Inferior parietal cortex (tissue), 1 donor: Measurements from ENCODE around the gene CPD.
"Not testable (repeated sequence)": the region's sequence is repeated elsewhere in the genome, so short reads cannot be mapped to it uniquely, and the experiment has no call there.

Experiments used
- DNase-seq: peaks from one replicate; pipeline ENCODE4 v3.0.0-alpha.2; 2016; ENCODE audit errors: extremely low spot score

The CPD gene

DNA sequence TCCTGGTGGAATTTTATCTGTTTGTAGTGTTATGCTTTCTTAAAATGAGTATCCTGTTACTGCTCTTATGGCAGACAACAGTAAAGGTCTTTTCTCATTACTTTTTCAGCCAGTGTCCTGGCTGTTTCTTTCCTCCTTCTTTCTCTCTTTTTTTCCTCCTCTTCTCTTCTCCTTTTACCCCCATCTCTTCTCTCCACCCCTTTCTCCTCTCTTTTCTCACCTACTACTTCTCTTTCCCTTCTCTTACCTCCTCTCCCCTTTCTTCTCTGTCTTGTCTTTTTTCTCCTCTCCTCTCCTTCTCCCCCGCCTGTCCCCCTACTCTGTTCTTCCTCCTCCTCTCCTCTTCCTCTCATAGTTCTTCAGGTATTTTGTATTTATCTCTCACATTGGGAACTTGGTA lies 48.9 kb downstream of the CPD start:
- DNase-seq: no peak

DNA sequence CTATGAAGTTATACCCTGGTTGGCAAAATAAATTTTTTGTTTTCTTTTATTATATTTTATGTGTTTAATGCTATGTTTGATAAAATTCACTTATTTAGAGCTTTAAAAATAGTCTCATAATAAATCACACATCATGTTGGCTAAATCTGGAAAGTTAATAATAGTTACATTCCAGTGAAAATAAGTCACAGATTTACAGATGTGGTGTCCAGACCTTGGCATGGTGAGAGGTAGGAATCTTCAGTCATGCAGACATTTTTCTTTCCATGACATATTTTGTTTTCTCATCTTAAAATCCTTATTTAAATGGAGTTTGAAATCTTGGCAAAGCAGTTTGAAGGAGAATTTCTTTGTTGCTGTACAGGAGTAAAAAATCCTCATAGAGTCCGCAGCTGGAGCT lies 50.4 kb downstream of the CPD start:
- DNase-seq: no peak

DNA sequence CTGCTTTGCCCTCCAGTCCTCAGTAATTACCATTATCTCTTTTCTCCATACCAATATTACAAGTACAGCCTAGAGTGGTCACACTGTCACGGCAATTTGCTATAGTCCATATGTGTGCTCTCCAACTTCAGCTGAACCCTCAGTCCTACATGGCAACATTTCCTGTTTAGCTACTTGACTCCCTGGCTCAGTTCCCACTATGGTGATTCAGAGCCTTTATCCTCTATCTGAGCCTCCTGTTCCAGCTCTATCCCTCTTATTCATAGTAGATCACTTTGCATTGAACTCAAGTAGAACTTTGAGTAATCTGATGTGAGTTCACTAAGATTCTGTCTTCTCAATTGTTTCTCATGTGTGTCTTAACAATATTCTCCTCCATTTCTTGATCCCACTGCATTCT lies 54.8 kb downstream of the CPD start:
- DNase-seq: peak; percentile 19

DNA sequence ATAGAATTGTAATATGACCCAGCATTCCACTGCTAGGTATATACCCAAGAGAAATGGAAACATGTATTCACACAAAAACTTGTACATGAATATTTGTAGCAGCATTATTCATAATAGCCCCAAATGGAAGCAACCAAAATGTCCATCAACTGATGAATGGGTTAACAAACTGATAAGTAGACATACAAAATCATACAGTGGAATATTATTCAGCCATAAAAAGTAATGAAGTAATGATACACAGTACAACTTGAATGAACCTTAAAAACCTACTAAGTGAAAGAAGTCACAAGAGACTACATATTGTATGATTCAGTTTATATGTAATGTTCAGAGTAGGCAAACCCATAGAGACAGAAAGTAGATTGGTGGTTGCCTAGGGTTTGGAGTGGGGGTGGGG lies 58.0 kb downstream of the CPD start:
- no peak for DNase-seq

DNA sequence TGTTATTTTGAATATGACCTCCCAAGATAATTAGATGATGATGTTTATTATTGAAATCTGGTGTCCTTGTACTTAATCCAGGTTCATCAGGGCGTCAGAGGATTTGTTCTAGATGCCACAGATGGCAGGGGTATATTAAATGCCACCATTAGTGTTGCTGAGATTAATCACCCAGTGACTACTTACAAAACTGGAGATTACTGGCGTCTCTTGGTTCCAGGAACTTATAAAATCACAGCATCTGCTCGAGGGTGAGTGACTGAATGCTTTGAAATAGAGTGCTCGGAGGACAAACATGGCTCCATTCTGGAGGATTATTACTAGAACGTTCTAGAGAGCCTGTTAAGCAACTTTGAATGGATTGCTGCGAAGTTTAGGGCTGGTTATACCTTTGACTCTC lies 65.0 kb downstream of the CPD start:
- no peak for DNase-seq

GRCh38 chr17:30446640-30447039 lies 67.9 kb downstream of the CPD start:
- DNase-seq: not testable (repeated sequence)

GRCh38 chr17:30449480-30449879 lies 70.8 kb downstream of the CPD start:
- peak; percentile 81 for DNase-seq

DNA sequence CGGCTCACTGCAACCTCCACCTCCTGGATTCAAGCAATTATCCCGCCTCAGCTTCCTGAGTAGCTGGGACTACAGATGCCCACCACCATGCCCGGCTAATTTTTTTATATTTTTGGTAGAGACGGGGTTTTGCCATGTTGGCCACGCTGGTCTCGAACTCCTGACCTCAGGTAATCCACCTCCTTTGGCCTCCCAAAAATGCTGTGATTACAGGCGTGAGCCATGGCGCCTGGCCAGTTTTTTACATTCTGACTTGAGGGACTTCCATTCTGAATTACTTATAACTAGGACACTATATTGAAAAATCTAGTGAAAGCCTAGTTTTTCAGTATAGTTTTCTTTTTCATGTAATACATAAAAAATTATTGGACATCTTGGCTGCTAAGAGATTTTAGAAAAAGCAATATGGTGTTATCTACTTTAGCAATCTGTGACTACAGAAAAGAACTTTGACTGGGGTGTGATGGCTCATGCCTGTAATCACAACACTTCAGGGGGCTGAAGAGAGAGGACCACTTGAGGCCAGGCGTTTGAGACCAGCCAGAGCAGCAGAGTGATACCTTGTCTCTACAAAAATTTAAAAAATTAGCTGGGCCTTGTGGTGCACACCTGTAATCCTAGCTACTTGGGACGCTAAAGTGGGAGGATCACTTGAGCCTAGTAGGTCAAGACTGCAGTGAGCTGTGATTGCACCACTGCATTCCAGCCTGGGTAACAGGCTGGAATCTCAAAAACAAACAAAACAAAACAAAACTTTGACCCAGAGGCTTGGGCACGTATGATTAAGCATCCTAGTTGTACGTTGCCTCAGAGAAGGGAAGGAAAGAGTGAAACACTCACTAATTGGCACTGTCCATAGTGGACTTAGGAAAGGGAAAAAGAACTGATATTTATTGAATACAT lies 71.6 kb downstream of the CPD start:
- no peak for DNase-seq

DNA sequence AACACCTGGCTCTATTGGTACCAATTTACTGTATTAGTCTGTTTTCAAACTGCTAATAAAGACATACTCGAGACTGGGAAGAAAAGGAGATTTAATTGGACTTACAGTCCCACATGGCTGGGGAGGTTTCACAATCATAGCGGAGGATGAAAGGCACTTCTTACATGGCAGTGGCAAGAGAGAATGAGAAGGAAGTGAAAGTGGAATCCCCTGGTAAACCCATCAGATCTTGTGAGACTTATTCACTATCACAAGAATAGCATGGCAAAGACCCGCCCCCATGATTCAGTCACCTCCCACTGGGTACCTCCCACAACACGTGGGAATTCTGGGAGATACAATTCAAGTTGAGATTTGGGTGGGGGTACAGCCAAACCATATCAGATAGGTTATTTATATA lies 75.9 kb downstream of the CPD start:
- DNase-seq: no peak

- DNase-seq: no peak
These were observed 79.6 kb downstream of the CPD start for GRCh38 chr17:30458371-30458770.

DNA sequence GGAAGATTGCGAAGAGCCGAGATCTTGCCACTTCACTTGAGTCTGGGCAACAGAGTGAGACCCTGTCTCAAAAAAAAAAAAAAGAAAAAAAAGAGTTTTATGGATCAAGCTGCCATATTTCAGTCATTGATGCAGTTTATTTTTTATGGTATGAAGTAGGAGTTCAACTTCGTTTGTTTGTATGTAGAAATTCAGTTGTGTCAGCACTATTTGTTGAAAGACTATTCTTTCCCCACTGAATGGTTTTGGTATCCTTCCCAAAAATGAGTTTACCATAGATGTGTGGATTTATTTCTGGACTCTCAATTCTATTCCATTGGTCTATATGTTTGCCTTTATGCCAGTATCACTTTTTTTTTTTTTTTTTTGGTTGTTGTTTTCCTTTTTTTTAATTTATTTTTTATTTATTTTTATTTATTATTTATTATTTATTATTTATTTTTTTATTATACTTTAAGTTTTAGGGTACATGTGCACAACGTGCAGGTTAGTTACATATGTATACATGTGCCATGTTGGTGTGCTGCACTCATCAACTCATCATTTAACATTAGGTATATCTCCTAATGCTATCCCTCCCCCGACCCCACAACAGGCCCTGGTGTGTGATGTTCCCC lies 80.2 kb downstream of the CPD start:
- not testable (repeated sequence) for DNase-seq

DNA sequence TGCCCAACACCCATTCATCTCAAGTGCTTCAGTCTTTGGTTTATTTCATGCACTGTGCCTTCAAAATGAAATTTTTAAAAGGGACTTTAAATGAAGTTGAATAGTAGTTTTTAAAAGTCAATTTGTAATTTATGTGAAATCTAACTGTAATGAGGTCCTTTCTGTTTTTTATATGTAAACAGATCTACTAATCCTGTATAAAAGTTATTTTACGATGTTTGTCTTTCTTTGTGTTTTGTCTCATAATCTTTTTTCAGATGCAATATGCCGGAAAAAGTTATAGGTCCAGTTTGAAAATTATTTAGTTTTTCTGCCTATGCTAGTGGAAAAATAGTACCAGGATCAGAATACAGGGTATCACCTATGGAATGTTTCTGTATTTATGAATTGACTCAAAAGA lies 89.7 kb downstream of the CPD start:
- DNase-seq: no peak

DNA sequence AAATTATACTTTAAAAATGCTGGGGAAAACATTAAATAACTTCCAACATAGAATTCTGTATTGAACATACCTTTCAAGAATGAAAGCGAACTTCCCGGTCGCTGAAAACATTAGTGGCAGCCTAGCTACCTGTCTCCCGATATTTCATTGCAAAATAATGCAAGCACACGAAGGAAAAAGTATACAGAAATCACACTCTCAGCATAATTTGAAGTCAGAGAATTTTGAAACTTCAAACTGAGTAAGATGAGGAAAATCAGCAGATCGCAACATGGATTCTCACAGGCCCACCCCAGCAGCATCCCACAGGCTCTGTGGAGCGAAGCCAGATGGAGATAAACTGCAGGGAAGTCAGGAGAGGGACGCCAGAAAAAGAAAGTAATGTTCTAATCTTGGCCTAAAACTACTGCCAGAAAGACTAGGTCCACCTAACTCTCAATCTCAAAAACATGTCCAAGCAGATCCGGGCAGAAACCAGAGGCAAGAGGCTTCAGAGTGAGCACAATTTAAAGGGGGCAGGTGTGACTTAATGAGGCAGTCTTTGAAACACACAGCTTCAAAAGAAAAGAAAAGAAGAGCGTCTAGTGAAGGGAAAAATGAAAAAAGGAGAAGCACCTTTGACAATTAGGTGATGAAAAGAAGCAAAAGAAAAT lies 93.6 kb downstream of the CPD start:
- DNase-seq: no peak

- DNase-seq: no peak
These were observed 96.5 kb downstream of the CPD start for GRCh38 chr17:30475206-30475605.

- DNase-seq: no peak
These were observed 98.0 kb downstream of the CPD start for GRCh38 chr17:30476726-30477082.

- peak; percentile 98 for DNase-seq
These were observed 98.5 kb downstream of the CPD start, which contains the start of gene GOSR1 for GRCh38 chr17:30477083-30477773. GOSR1 (plus strand) TSS chr17:30477408; CDS start chr17:30477434, 26 bp downstream.

- DNase-seq: no peak
These were observed 99.0 kb downstream of the CPD start for GRCh38 chr17:30477774-30478115.

GRCh38 chr17:30482555-30482954 lies 103.8 kb downstream of the CPD start:
- no peak for DNase-seq

- DNase-seq: no peak
These were observed 104.4 kb downstream of the CPD start for GRCh38 chr17:30483159-30483558.

- DNase-seq: no peak
These were observed 115.1 kb downstream of the CPD start for GRCh38 chr17:30493780-30494179.

DNA sequence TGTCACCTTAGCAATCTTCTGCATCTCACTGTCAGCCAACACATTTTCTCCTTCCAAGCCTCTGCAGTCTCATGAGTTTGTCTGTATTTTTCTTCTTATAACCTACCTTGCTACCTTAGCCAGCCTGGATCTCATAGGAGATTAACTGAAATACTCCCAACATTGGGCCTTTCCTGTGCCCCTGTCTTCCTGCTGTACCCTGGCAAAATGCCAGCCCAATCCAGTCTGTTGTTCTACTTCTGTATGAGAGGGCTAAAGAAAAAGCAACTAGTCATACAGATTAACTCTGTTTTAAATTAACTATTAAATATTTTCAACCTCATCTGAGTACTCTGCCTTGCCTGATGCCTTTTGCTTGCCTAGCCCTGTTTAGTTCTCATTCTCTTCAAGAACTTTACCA lies 116.9 kb downstream of the CPD start:
- no peak for DNase-seq

DNA sequence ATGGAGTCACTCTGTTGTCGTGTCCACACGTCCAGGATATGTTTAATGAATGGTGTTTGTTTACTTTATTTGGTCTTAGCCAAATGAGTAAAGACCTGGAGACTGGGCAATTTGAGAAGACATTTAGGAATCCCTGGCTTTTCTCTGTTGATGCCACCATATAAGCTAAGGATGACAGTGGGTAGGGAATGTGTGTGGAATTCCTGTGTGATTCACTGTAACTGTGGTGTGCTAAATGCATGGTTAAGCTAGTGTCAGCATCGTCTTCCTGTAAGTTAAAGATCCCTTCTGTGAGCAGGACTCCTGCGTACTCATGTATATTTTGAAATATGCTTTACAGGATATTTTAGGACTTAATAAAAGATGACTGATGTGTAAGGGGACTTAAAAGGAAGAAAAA lies 124.8 kb downstream of the CPD start:
- DNase-seq: no peak
